HUES6 (cell line): ENCODE results near the gene IRGQ.
"Not testable (repeated sequence)": the region's sequence is repeated elsewhere in the genome, so short reads cannot be mapped to it uniquely, and the experiment has no call there.

Experiments
- H3K27ac ChIP-seq: 2 replicates; pipeline ENCODE4 v1.7.0; 2013; ENCODE audit warnings: low read depth, mild to moderate bottlenecking, low read length, inconsistent platforms
- H3K27me3 ChIP-seq: 2 replicates; pipeline ENCODE4 v1.6.1; 2013; ENCODE audit warnings: low read length; ENCODE audit not compliant: control insufficient read depth, insufficient read depth
- H3K36me3 ChIP-seq: 2 replicates; pipeline ENCODE4 v1.6.1; 2013; ENCODE audit warnings: low read length; ENCODE audit not compliant: control insufficient read depth, insufficient read depth
- H3K4me1 ChIP-seq: 2 replicates; pipeline ENCODE4 v1.6.1; 2013; ENCODE audit warnings: low read length; ENCODE audit not compliant: control insufficient read depth, insufficient read depth
- H3K4me3 ChIP-seq: 2 replicates; pipeline ENCODE4 v1.5.1; 2013; ENCODE audit warnings: low read depth, low read length
- H3K9ac ChIP-seq: one replicate; pipeline ENCODE4 v1.6.1; 2013; ENCODE audit warnings: mild to moderate bottlenecking, low read length
- H3K9me3 ChIP-seq: 2 replicates; pipeline ENCODE4 v1.6.1; 2013; ENCODE audit warnings: low read depth, low read length; ENCODE audit not compliant: control insufficient read depth, insufficient read depth

The IRGQ gene

GRCh38 chr19:43596842-43597461 is 1.0 kb upstream of the IRGQ start:
- H3K9ac ChIP-seq: peak overlapping the region; percentile 98

GRCh38 chr19:43595605-43595998 is 332 bp downstream of the IRGQ start:
- H3K27ac ChIP-seq: peak overlapping the region; percentile 82; the same call in 1 of the 2 replicates
- H3K36me3 ChIP-seq: peaks cover 42% of the 10 kb centered on the region
- peaks cover 5% of the 10 kb centered on the region; the same call in 1 of the 2 replicates for H3K4me1 ChIP-seq
- peak overlapping the region; percentile 86 for H3K9ac ChIP-seq
- no peaks in the 10 kb centered on the region for H3K9me3 ChIP-seq
- peak overlapping the region; percentile 86 for H3K4me3 ChIP-seq
- H3K27me3 ChIP-seq: no peaks in the 10 kb centered on the region

More at GRCh38 chr19:43596842-43597461, 1.0 kb upstream of the IRGQ start:
- Histone ChIP-seq H3K36me3 (peaks cover 32% of the 10 kb centered on the region), H3K27me3 (no peaks in the 10 kb centered on the region), H3K27ac (peak overlapping the region; percentile 98), H3K4me3 (peak overlapping the region; percentile 93), H3K4me1 (peaks cover 5% of the 10 kb centered on the region; the same call in 1 of the 2 replicates), H3K9me3 (no peaks in the 10 kb centered on the region)

GRCh38 chr19:43594710-43595604 is 977 bp downstream of the IRGQ start:
- Histone ChIP-seq H3K4me1 (peaks cover 5% of the 10 kb centered on the region; the same call in 1 of the 2 replicates), H3K4me3 (peak overlapping the region; percentile 86), H3K36me3 (peaks cover 45% of the 10 kb centered on the region), H3K9ac (peak overlapping the region; percentile 86), H3K9me3 (no peaks in the 10 kb centered on the region), H3K27ac (peak overlapping the region; percentile 82; the same call in 1 of the 2 replicates), H3K27me3 (no peaks in the 10 kb centered on the region)

- H3K4me1 ChIP-seq: peaks cover 5% of the 10 kb centered on the region; the same call in 1 of the 2 replicates
- peaks cover 41% of the 10 kb centered on the region for H3K36me3 ChIP-seq
- no peak overlapping the region for H3K4me3 ChIP-seq
- no peak overlapping the region for H3K9ac ChIP-seq
- H3K9me3 ChIP-seq: no peaks in the 10 kb centered on the region
- H3K27ac ChIP-seq: no peak overlapping the region
- H3K27me3 ChIP-seq: no peaks in the 10 kb centered on the region
Measured at GRCh38 chr19:43594081-43594697, 1.7 kb downstream of the IRGQ start.

DNA sequence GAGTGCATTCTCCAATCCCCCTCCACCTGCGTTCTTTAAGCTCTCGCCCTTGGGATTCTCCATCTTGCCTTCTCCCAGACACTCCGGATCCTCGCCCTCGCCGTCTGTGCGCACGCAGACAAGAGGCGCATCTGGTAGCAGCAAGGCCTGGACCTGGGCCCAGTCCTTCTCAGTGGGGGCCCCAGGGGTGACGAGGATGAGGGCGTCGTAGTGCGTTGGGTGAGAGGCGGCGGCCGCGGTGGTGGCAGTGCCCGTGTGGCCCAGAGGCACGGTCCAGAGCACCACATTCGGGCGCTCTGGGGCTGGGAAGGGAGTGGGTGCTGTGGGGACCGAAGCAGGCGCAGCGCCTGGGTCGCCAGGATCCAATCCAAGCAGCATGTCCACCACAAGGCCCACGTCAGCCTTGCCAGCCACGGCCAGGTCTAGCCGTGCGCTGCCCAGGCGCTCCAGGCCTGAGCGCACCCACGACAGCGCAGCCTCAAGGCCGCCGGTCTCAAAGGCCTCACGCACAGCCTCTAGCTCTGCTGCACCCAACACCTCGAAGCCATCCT is 3.1 kb downstream of the IRGQ start:
- no peaks in the 10 kb centered on the region for H3K27me3 ChIP-seq
- H3K36me3 ChIP-seq: peaks cover 43% of the 10 kb centered on the region
- no peak overlapping the region for H3K4me3 ChIP-seq
- peaks cover 5% of the 10 kb centered on the region; the same call in 1 of the 2 replicates for H3K4me1 ChIP-seq
- H3K27ac ChIP-seq: no peak overlapping the region
- H3K9ac ChIP-seq: no peak overlapping the region
- no peaks in the 10 kb centered on the region for H3K9me3 ChIP-seq

GRCh38 chr19:43591904-43592772 is 3.8 kb downstream of the IRGQ start:
- no peak overlapping the region for H3K9ac ChIP-seq
- H3K27ac ChIP-seq: no peak overlapping the region
- peaks cover 43% of the 10 kb centered on the region for H3K36me3 ChIP-seq
- no peaks in the 10 kb centered on the region for H3K27me3 ChIP-seq
- no peaks in the 10 kb centered on the region for H3K9me3 ChIP-seq
- no peak overlapping the region for H3K4me3 ChIP-seq
- H3K4me1 ChIP-seq: peaks cover under 1% of the 10 kb centered on the region; the same call in 1 of the 2 replicates

DNA sequence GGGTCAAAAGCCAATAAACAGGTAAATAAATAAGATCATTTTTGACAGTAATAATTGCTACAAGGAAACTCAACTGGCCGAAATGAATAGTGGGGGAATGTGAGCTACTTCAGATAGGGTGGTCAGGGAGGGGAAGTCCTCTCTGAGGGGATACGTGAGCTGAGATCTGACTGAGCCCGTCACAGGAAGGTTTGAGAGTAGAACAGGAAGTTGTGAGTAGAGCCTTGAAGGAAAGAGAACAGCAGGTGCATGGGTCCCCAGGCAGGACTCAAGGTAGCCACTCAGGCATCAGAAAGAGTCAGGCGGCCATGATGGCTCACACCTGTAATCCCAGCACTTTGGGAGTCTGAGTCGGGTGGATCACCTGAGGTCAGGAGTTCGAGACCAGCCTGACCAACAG is 6.3 kb downstream of the IRGQ start:
- Histone ChIP-seq H3K9ac (no peak overlapping the region), H3K36me3 (peaks cover 49% of the 10 kb centered on the region), H3K4me3 (no peak overlapping the region), H3K27me3 (no peaks in the 10 kb centered on the region), H3K4me1 (no peaks in the 10 kb centered on the region), H3K27ac (no peak overlapping the region), H3K9me3 (no peaks in the 10 kb centered on the region)

- Histone ChIP-seq H3K4me3 (no peak overlapping the region), H3K9me3 (no peaks in the 10 kb centered on the region), H3K27ac (no peak overlapping the region), H3K36me3 (peaks cover 49% of the 10 kb centered on the region), H3K27me3 (no peaks in the 10 kb centered on the region), H3K4me1 (no peaks in the 10 kb centered on the region), H3K9ac (no peak overlapping the region)
Measured at GRCh38 chr19:43589277-43589676, 6.7 kb downstream of the IRGQ start.

DNA sequence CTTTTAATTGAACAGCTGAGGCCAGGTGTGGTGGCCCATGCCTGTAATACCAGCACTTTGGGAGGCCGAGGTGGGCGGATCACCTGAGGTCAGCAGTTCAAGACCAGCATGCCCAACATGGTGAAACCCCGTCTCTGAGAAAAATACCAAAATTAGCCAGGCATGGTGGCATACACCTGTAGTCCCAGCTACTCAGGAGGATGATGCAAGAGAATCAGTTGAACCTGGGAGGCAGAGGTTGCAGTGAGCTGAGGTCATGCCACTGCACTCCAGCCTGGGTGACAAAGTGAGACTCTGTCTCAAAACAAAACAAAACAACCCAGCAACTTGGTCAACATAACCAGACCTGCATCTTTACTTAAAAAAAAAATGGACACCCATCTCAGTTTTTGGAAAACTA is 8.9 kb downstream of the IRGQ start:
- H3K27ac ChIP-seq, H3K4me1 ChIP-seq, H3K9me3 ChIP-seq, H3K9ac ChIP-seq, H3K27me3 ChIP-seq, H3K4me3 ChIP-seq: not testable (repeated sequence)
- H3K36me3 ChIP-seq: peaks cover 30% of the 10 kb centered on the region

- H3K36me3 ChIP-seq: peaks cover 26% of the 10 kb centered on the region
- H3K4me3 ChIP-seq: no peak overlapping the region
- H3K9me3 ChIP-seq: no peaks in the 10 kb centered on the region
- no peak overlapping the region for H3K9ac ChIP-seq
- H3K27me3 ChIP-seq: no peaks in the 10 kb centered on the region
- H3K27ac ChIP-seq: no peak overlapping the region
- H3K4me1 ChIP-seq: peaks cover under 1% of the 10 kb centered on the region; the same call in 1 of the 2 replicates
Measured at GRCh38 chr19:43586346-43586745, 9.6 kb downstream of the IRGQ start.
